Urinary bladder (tissue), 4 donors: ENCODE measurements around the gene ZNF735. TPM values are rescaled to one million over a fixed set of nuclear protein-coding genes. Genes with fewer than 3 reads are reported as not detected.
"Not testable (repeated sequence)": the region's sequence is repeated elsewhere in the genome, so short reads cannot be mapped to it uniquely, and the experiment has no call there.

Experiments
- DNase-seq: peaks from one replicate; pipeline ENCODE4 v3.0.0-alpha.2; 2015; ENCODE audit errors: extremely low spot score
- H3K27ac ChIP-seq: one replicate; pipeline ENCODE4 v1.5.1; 2013; ENCODE audit warnings: low read depth, mild to moderate bottlenecking, moderate library complexity
- H3K36me3 ChIP-seq: one replicate; pipeline ENCODE4 v1.6.1; 2013; ENCODE audit warnings: mild to moderate bottlenecking, moderate library complexity; ENCODE audit not compliant: insufficient read depth
- H3K4me1 ChIP-seq: one replicate; pipeline ENCODE4 v1.6.1; 2013; ENCODE audit warnings: mild to moderate bottlenecking, moderate library complexity; ENCODE audit not compliant: insufficient read depth
- H3K4me3 ChIP-seq: one replicate; pipeline ENCODE4 v1.5.1; 2013; ENCODE audit warnings: low read depth, low read length
- WGBS: extraction: QIAGEN DNeasy Blood & Tissue Kit; methylation state at CpG from one replicate; pipeline ENCODE4 v1.1.7; 2013; 5-methylcytosine and 5-hydroxymethylcytosine counted together
- polyA plus RNA-seq: library from polyadenylated mRNA; stranded (reverse); fragments of 200-250 nt; gene quantifications from one replicate; pipeline ENCODE4 v1.2.3, GENCODE V29; 2013
- total RNA-seq: library from RNA; depleted of rRNA; stranded (reverse); fragments of >200 nt; gene quantifications from one replicate; pipeline ENCODE4 v1.2.3, GENCODE V29; 2014
- donor health status: healthy with polysubstance abuse.
- donor health status: healthy.

The ZNF735 gene
- total RNA-seq (not detected), polyA plus RNA-seq (not detected)

GRCh38 chr7:64206903-64207302, at the start of gene ZNF735:
Gene ZNF735 (plus strand): TSS chr7:64207203. CDS start chr7:64207203, 0 bp downstream.
- H3K4me3 ChIP-seq = no peak within 1 kb of the TSS
- no peak for DNase-seq
- no peaks in the 10 kb centered on the region for H3K4me1 ChIP-seq
- 87% methylated on average over 13 of the region's 13 CpGs for WGBS
- no peak within 1 kb of the TSS for H3K27ac ChIP-seq
- H3K36me3 ChIP-seq = no peaks in the 10 kb centered on the region

DNA sequence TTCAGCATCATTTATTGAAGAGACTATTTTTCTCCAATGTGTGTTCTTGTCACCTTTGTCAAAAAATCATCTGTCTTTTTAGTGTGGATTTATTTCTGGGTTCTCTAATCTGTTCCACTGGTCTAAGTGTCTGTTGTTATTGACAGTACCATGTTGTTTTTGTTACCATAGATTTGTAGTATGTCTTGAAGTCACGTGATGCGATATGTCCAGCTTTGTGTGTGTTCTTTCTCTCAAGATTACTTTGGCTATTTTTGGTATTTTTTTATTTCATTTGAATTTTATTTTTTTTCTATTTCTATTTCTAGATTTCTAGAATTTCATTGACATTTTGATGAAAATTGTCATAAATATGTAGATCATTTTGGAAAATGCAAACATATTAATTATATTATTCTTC, 36.0 kb upstream of the ZNF735 start:
- H3K27ac ChIP-seq, H3K4me1 ChIP-seq, H3K36me3 ChIP-seq, DNase-seq, H3K4me3 ChIP-seq: not testable (repeated sequence)
- 63% methylated on average over 2 of the region's 2 CpGs for WGBS

GRCh38 chr7:64174328-64174727, 32.7 kb upstream of the ZNF735 start:
- Histone ChIP-seq H3K4me1 (no peaks in the 10 kb centered on the region), H3K4me3 (no peak overlapping the region), H3K36me3 (no peaks in the 10 kb centered on the region), H3K27ac (no peak overlapping the region)
- WGBS = 70% methylated on average over 5 of the region's 5 CpGs
- DNase-seq = no peak

DNA sequence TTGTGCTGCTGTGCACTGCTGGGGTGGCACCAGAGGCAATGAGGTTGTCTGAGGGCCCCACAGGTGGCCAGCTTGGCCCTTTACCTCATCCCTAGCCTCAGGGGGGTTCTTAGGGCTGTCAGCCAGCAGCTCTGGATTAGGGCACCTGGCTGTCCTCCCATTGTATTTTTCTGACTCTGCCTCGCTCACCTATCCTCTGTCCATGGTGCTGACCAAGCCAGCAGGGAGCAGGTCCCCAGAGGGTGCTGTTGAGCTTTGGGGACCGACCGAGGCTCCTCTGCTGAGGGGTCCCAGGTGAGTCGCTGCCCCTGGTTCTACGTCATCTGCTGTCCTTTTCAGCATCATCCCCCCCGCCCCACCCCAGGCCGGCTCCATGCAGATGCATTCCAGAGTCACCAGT, 32.1 kb upstream of the ZNF735 start:
- Histone ChIP-seq H3K27ac (no peak overlapping the region), H3K4me3 (no peak overlapping the region), H3K36me3 (no peaks in the 10 kb centered on the region), H3K4me1 (no peaks in the 10 kb centered on the region)
- 28% methylated on average over 7 of the region's 7 CpGs for WGBS
- DNase-seq = no peak

DNA sequence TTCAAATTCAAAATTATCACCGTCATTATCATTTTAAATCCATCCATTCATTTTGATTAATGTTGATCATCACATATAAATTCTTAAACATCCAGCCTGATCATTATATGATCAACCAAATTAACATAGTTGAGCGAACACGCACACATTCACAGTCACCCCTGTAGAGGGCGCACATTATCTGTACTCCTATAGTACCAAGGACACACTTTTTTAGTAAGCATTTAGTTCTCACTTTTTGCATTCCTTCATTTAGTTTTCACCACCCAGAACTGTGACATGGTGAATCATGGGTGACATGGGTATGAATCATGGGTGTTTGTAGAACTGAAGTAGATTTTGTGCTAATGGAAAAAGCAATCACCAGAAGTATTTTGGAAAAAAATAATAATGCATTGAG, 26.0 kb upstream of the ZNF735 start:
- no peak for DNase-seq
- no peaks in the 10 kb centered on the region for H3K4me1 ChIP-seq

DNA sequence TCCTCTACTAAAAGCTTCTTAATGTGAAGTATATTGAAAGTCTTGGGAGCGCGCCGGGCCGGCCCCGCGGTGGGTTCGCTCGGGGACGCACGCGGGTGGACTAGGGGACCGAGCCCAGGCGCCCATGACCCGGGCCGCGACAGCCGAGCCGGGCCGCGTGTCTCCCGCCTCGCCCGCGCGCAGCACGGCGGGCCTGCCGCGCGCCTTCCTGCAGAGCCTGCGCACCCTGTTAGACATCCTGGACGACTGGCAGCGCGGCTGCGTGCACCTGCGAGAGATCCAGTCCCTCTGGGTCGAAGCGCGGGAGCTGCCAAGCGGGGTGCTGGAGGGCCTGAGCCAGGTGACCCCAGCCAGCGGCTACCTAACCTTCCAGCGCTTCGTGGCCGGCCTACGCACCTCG, 25.4 kb upstream of the ZNF735 start:
- Histone ChIP-seq H3K4me3 (no peak overlapping the region), H3K4me1 (no peaks in the 10 kb centered on the region), H3K27ac (no peak overlapping the region), H3K36me3 (no peaks in the 10 kb centered on the region)
- no peak for DNase-seq
- 35% methylated on average over 46 of the region's 46 CpGs for WGBS

More for the DNA sequence above, 26.0 kb upstream of the ZNF735 start:
- Histone ChIP-seq H3K27ac (no peak overlapping the region), H3K4me3 (no peak overlapping the region), H3K36me3 (no peaks in the 10 kb centered on the region)
- 41% methylated on average over 4 of the region's 4 CpGs for WGBS

DNA sequence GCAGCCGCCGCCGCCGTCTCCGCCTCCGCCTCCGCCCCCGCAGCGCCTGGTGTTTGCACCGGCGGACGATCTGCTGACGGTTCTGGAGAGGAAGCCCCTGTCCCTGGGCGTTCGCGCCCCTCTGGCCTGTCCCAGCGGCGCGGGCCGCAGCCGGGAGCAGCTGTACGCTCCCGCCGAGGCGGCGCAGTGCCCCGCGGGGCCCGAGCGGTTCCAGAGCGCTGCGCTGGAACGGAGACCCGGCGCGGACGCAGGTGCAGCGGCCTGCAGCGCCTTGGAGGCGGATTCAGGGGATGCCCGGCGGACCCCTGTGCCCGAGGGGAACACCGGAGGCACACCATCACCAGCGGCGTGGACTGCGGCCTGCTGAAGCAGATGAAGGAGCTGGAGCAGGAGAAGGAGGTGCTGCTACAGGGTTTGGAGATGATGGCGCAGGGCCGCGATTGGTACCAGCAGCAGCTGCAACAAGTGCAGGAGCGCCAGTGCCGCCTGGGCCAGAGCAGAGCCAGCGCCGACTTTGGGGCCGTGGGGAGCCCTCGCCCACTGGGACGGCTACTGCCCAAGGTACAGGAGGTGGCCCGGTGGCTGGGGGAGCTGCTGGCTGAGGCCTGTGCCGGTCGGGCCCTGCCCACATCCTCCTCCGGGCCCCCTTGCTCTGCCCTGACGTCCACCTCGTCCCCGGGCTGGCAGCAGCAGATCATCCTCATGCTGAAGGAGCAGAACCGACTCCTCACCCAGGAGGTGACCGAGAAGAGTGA, 24.8 kb upstream of the ZNF735 start:
- 36% methylated on average over 66 of the region's 66 CpGs for WGBS
- no peak overlapping the region for H3K4me3 ChIP-seq

GRCh38 chr7:64183126-64183742, 23.8 kb upstream of the ZNF735 start:
- WGBS = 24% methylated on average over 31 of the region's 31 CpGs
- no peak overlapping the region for H3K27ac ChIP-seq
- H3K4me1 ChIP-seq = no peaks in the 10 kb centered on the region
- no peaks in the 10 kb centered on the region for H3K36me3 ChIP-seq
- H3K4me3 ChIP-seq = no peak overlapping the region
- no peak for DNase-seq

More for the DNA sequence above, 24.8 kb upstream of the ZNF735 start:
- no peak for DNase-seq
- no peaks in the 10 kb centered on the region for H3K4me1 ChIP-seq
- no peaks in the 10 kb centered on the region for H3K36me3 ChIP-seq
- no peak overlapping the region for H3K27ac ChIP-seq

DNA sequence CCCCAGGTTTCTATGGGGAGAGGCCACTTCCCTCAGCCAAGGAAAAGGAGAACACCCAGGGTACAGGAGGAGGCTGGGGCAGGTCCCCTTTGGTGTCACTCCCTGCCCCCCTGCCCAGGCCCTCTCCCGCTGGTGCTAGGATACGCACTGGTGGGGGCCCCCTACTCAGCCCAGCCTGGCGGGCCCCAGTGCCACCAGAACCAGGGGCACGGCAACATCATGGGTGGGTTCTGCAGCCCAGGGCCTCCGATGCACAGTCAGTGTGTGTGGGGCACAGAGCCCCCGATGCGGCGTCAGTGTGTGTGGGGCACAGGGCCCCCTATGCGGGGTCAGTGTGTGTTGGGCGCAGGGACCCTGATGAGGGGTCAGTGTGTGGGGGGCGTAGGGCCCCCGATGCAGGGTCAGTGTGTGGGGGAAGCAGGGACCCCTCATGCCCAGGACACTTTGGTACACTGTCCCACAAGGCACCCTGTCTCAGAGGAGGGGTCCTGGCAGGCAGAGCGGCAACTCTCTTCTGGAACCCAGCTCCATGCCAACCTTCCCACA, 23.1 kb upstream of the ZNF735 start:
- no peak for DNase-seq
- Histone ChIP-seq H3K4me1 (no peaks in the 10 kb centered on the region), H3K27ac (no peak overlapping the region), H3K36me3 (no peaks in the 10 kb centered on the region), H3K4me3 (no peak overlapping the region)
- WGBS = 95% methylated on average over 13 of the region's 13 CpGs

- Histone ChIP-seq H3K27ac (no peak overlapping the region), H3K4me3 (no peak overlapping the region), H3K36me3 (no peaks in the 10 kb centered on the region), H3K4me1 (no peaks in the 10 kb centered on the region)
- WGBS = 90% methylated on average over 12 of the region's 12 CpGs
- no peak for DNase-seq
These were observed 22.6 kb upstream of the ZNF735 start for GRCh38 chr7:64184376-64184775.

- DNase-seq = no peak
- Histone ChIP-seq H3K27ac (no peak overlapping the region), H3K4me3 (no peak overlapping the region), H3K4me1 (no peaks in the 10 kb centered on the region), H3K36me3 (no peaks in the 10 kb centered on the region)
- 60% methylated on average over 3 of the region's 3 CpGs for WGBS
These were observed 19.6 kb upstream of the ZNF735 start for GRCh38 chr7:64187408-64187807.

GRCh38 chr7:64192148-64192704, 14.8 kb upstream of the ZNF735 start:
- 95% methylated on average over 24 of the region's 24 CpGs for WGBS
- Histone ChIP-seq H3K27ac (no peak overlapping the region), H3K36me3 (no peaks in the 10 kb centered on the region), H3K4me1 (no peaks in the 10 kb centered on the region), H3K4me3 (no peak overlapping the region)
- DNase-seq = no peak

GRCh38 chr7:64192775-64193174, 14.2 kb upstream of the ZNF735 start:
- Histone ChIP-seq H3K4me1 (no peaks in the 10 kb centered on the region), H3K36me3 (no peaks in the 10 kb centered on the region), H3K27ac (no peak overlapping the region), H3K4me3 (no peak overlapping the region)
- no peak for DNase-seq
- 74% methylated on average over 8 of the region's 8 CpGs for WGBS
